RWPE2 (cell line): Measurements from ENCODE around the gene LRIG1.

Experiments used
- ATAC-seq: fragments of 200-7000 bp; cut with Tn5 transposase; 3 replicates; pipeline ENCODE4 v1.9.1; 2021; ENCODE audit warnings: low read depth
- DNase-seq: peaks from one replicate; pipeline ENCODE4 v3.0.0-alpha.2; 2020; ENCODE audit warnings: low spot score
- H3K27ac ChIP-seq: fragments of 450-650 bp; 2 replicates; pipeline ENCODE4 v1.5.1; 2017; ENCODE audit warnings: mild to moderate bottlenecking; ENCODE audit not compliant: poor library complexity, severe bottlenecking
- H3K27me3 ChIP-seq: fragments of 250-450 bp; sonication (Bioruptor Pico); 2 replicates; pipeline ENCODE4 v1.5.1; 2021; ENCODE audit warnings: mild to moderate bottlenecking, moderate library complexity; ENCODE audit not compliant: insufficient read depth, poor library complexity, severe bottlenecking
- H3K36me3 ChIP-seq: fragments of 250-450 bp; sonication (Bioruptor Pico); 2 replicates; pipeline ENCODE4 v1.5.1; 2020; ENCODE audit warnings: low read depth, mild to moderate bottlenecking, moderate library complexity
- H3K4me1 ChIP-seq: fragments of 250-450 bp; sonication (Bioruptor Pico); 2 replicates; pipeline ENCODE4 v1.5.1; 2021; ENCODE audit warnings: mild to moderate bottlenecking, moderate library complexity; ENCODE audit not compliant: insufficient read depth, poor library complexity, severe bottlenecking
- H3K4me3 ChIP-seq: fragments of 250-450 bp; sonication (Bioruptor Pico); 2 replicates; pipeline ENCODE4 v1.5.1; 2021; ENCODE audit warnings: mild to moderate bottlenecking, moderate library complexity; ENCODE audit not compliant: severe bottlenecking
- H3K9me3 ChIP-seq: fragments of 250-450 bp; sonication (Bioruptor Pico); 2 replicates; pipeline ENCODE4 v1.5.1; 2021; ENCODE audit warnings: mild to moderate bottlenecking, moderate library complexity; ENCODE audit not compliant: severe bottlenecking
- TF ChIP-seq, protein P1 (sequence below): fragments of 450-650 bp; IDR thresholded peaks from one replicate; pipeline ENCODE4 v1.5.1; 2017; ENCODE audit warnings: mild to moderate bottlenecking, moderate library complexity; ENCODE audit not compliant: poor library complexity, severe bottlenecking

The LRIG1 gene

DNA sequence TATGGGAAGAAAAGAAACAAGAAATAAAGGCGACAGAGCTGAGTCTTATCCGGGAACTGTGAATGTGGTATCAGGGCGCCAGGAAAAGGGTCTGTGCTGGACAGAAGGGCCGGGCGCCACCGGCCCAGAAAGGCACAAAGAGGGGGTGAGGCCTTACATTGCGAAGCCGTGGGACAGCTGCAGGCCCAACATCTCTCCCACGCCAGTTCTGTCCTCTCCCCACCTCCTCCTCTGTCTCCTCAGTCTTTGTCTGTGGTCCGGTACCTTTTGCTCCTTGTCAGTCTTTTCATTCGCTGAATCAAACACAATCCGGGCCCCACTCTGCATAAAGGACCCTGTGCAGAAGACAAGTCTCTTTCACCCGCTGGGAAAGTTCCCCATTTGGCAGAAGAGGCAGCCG, 81.8 kb downstream of the LRIG1 start:
- DNase-seq: no peak
- Histone ChIP-seq H3K36me3 (no peaks in the 10 kb centered on the region; the same call in 1 of the 2 replicates), H3K9me3 (peaks cover 8% of the 10 kb centered on the region), H3K27ac (no peak overlapping the region), H3K4me1 (no peaks in the 10 kb centered on the region), H3K4me3 (no peak overlapping the region), H3K27me3 (no peaks in the 10 kb centered on the region)
- TF ChIP-seq, protein P1, sequence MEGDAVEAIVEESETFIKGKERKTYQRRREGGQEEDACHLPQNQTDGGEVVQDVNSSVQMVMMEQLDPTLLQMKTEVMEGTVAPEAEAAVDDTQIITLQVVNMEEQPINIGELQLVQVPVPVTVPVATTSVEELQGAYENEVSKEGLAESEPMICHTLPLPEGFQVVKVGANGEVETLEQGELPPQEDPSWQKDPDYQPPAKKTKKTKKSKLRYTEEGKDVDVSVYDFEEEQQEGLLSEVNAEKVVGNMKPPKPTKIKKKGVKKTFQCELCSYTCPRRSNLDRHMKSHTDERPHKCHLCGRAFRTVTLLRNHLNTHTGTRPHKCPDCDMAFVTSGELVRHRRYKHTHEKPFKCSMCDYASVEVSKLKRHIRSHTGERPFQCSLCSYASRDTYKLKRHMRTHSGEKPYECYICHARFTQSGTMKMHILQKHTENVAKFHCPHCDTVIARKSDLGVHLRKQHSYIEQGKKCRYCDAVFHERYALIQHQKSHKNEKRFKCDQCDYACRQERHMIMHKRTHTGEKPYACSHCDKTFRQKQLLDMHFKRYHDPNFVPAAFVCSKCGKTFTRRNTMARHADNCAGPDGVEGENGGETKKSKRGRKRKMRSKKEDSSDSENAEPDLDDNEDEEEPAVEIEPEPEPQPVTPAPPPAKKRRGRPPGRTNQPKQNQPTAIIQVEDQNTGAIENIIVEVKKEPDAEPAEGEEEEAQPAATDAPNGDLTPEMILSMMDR: no peak
- no peak for ATAC-seq

- no peaks in the 10 kb centered on the region; the same call in 1 of the 2 replicates for H3K36me3 ChIP-seq
- no peak overlapping the region for H3K4me3 ChIP-seq
- TF ChIP-seq, protein P1: no peak
- no peak overlapping the region for H3K27ac ChIP-seq
- H3K27me3 ChIP-seq: no peaks in the 10 kb centered on the region
- no peaks in the 10 kb centered on the region for H3K4me1 ChIP-seq
- no peak for ATAC-seq
- H3K9me3 ChIP-seq: peaks cover 8% of the 10 kb centered on the region
- DNase-seq: no peak
These were observed 82.3 kb downstream of the LRIG1 start for GRCh38 chr3:66418475-66418931.

- H3K4me3 ChIP-seq: no peak overlapping the region
- H3K36me3 ChIP-seq: no peaks in the 10 kb centered on the region
- TF ChIP-seq, protein P1: no peak
- H3K4me1 ChIP-seq: no peaks in the 10 kb centered on the region
- DNase-seq: no peak
- H3K9me3 ChIP-seq: peaks cover 2% of the 10 kb centered on the region
- H3K27ac ChIP-seq: no peak overlapping the region
- no peak for ATAC-seq
- no peaks in the 10 kb centered on the region for H3K27me3 ChIP-seq
These were observed 84.1 kb downstream of the LRIG1 start for GRCh38 chr3:66416556-66417304.

GRCh38 chr3:66415867-66416428, 84.9 kb downstream of the LRIG1 start:
- H3K27ac ChIP-seq: no peak overlapping the region
- H3K4me3 ChIP-seq: no peak overlapping the region
- TF ChIP-seq, protein P1: no peak
- no peaks in the 10 kb centered on the region for H3K4me1 ChIP-seq
- H3K9me3 ChIP-seq: no peaks in the 10 kb centered on the region
- no peak for ATAC-seq
- no peak for DNase-seq
- no peaks in the 10 kb centered on the region for H3K27me3 ChIP-seq
- no peaks in the 10 kb centered on the region for H3K36me3 ChIP-seq

GRCh38 chr3:66414846-66415245, 86.0 kb downstream of the LRIG1 start:
- no peaks in the 10 kb centered on the region for H3K27me3 ChIP-seq
- no peaks in the 10 kb centered on the region for H3K36me3 ChIP-seq
- no peaks in the 10 kb centered on the region for H3K4me1 ChIP-seq
- ATAC-seq (no peak), DNase-seq (no peak)
- H3K4me3 ChIP-seq: no peak overlapping the region
- TF ChIP-seq, protein P1: no peak
- H3K27ac ChIP-seq: no peak overlapping the region
- no peaks in the 10 kb centered on the region for H3K9me3 ChIP-seq
